SK-N-SH (cell line): ENCODE results near the gene NFIA. TPM values are rescaled to one million over a fixed set of nuclear protein-coding genes. Genes with fewer than 3 reads are reported as not detected.
A peak's percentile ranks its signal among the peaks of the same experiment; 100 is the strongest.

ENCODE experiments used
- CTCF ChIA-PET: fragments of 300-600, 350-600 bp; formaldehyde crosslinking; extraction: SDS; loops from one replicate; lab custom pipeline; 2021; lab: Yijun Ruan, JAX
- POLR2A ChIA-PET: fragments of 350-600 bp; sonication (Branson Sonifier 250); formaldehyde crosslinking; extraction: SDS; loops from one replicate; lab custom pipeline; 2020; ENCODE audit warnings: antibody characterized with exemption, inconsistent platforms; lab: Yijun Ruan, JAX
- DNase-seq: peaks from one replicate; pipeline ENCODE4 v3.0.0; 2012
- H2AFZ ChIP-seq: fragments of 200-600 bp; sonication (generic); 2 replicates; pipeline ENCODE4 v1.8.1; 2016; ENCODE audit warnings: antibody characterized with exemption, mild to moderate bottlenecking, low read depth
- H3F3A ChIP-seq: fragments of 200-600 bp; sonication (generic); replicated peaks from 2 replicates; pipeline ENCODE3; 2016; ENCODE audit warnings: antibody characterized with exemption, mild to moderate bottlenecking; ENCODE audit not compliant: insufficient read depth
- H3K27ac ChIP-seq, 2 experiments: fragments of 200-500 bp in 1 of 2; fragments of 200-600 bp in 1 of 2; sonication (Bioruptor generic) in 1 of 2; sonication (generic), shearing (Covaris generic) in 1 of 2; 2 replicates each; pipeline versions ENCODE4 v1.5.1 to v1.6.1; 2014 to 2016; ENCODE audit warnings: low read depth in 2 of 2, inconsistent platforms in 1 of 2, low read length in 1 of 2, mild to moderate bottlenecking in 1 of 2, mixed read lengths in 1 of 2
- H3K27me3 ChIP-seq: fragments of 200-600 bp; sonication (generic), shearing (Covaris generic); 2 replicates; pipeline ENCODE4 v1.6.1; 2016; ENCODE audit warnings: mixed run types; ENCODE audit not compliant: insufficient read depth
- H3K36me3 ChIP-seq, 2 experiments: fragments of 200-500 bp in 1 of 2; fragments of 200-600 bp in 1 of 2; sonication (Bioruptor generic) in 1 of 2; sonication (generic) in 1 of 2; replicated peaks in 1 of 2; 2 replicates each; pipeline versions ENCODE3 to v1.5.1; 2014 to 2016; ENCODE audit warnings: low read length in 1 of 2, mild to moderate bottlenecking in 1 of 2; ENCODE audit not compliant: insufficient read depth in 2 of 2, control insufficient read depth in 1 of 2
- H3K4me1 ChIP-seq, 2 experiments: fragments of 200-500 bp in 1 of 2; fragments of 200-600 bp in 1 of 2; sonication (Bioruptor generic) in 1 of 2; sonication (generic), shearing (Covaris generic) in 1 of 2; 2 replicates each; pipeline versions ENCODE4 v1.5.1 to v1.6.1; 2014 to 2016; ENCODE audit warnings: low read depth in 1 of 2, low read length in 1 of 2, mixed run types in 1 of 2; ENCODE audit not compliant: insufficient read depth in 2 of 2, control insufficient read depth in 1 of 2
- H3K4me2 ChIP-seq: fragments of 200-600 bp; sonication (generic), shearing (Covaris generic); 2 replicates; pipeline ENCODE4 v1.6.1; 2017; ENCODE audit warnings: mixed run types
- H3K4me3 ChIP-seq, 2 experiments: fragments of 200-500 bp in 1 of 2; fragments of 200-600 bp in 1 of 2; sonication (Bioruptor generic) in 1 of 2; sonication (generic), shearing (Covaris generic) in 1 of 2; 2 replicates each; pipeline versions ENCODE4 v1.5.1 to v1.8.1; 2014 to 2016; ENCODE audit warnings: low read depth in 2 of 2, inconsistent platforms in 1 of 2, low read length in 1 of 2, mild to moderate bottlenecking in 1 of 2, mixed read lengths in 1 of 2, moderate library complexity in 1 of 2
- H3K79me2 ChIP-seq: fragments of 200-600 bp; sonication (generic); 2 replicates; pipeline ENCODE4 v1.8.1; 2017; ENCODE audit warnings: mild to moderate bottlenecking; ENCODE audit not compliant: insufficient read depth
- H3K9ac ChIP-seq: fragments of 200-600 bp; sonication (generic); 2 replicates; pipeline ENCODE4 v1.6.1; 2017; ENCODE audit warnings: mixed run types
- H3K9me2 ChIP-seq: fragments of 200-600 bp; sonication (generic); 2 replicates; pipeline ENCODE4 v1.6.1; 2017; ENCODE audit warnings: mixed run types
- H3K9me3 ChIP-seq: fragments of 200-600 bp; sonication (generic); 2 replicates; pipeline ENCODE4 v1.6.1; 2017; ENCODE audit warnings: mixed run types, mild to moderate bottlenecking, moderate library complexity
- H4K20me1 ChIP-seq: fragments of 200-600 bp; sonication (generic); 2 replicates; pipeline ENCODE4 v1.6.1; 2017; ENCODE audit warnings: mild to moderate bottlenecking, mixed run types; ENCODE audit not compliant: insufficient read depth
- CHD2 ChIP-seq: fragments of 150-350 bp; IDR thresholded peaks from 2 replicates; pipeline ENCODE4 v1.6.1; 2018; ENCODE audit warnings: low read length; ENCODE audit not compliant: partially characterized antibody
- EP300 ChIP-seq, 2 experiments: IDR thresholded peaks; 2 replicates each; pipeline versions ENCODE4 v1.4.0 to v1.6.1; 2012; ENCODE audit warnings: borderline replicate concordance in 1 of 2, low read depth in 1 of 2, low read length in 1 of 2
- EZH2phosphoT487 ChIP-seq: fragments of 200-600 bp; sonication (generic); IDR thresholded peaks from 2 replicates; pipeline ENCODE4 v1.6.1; 2017; ENCODE audit warnings: low read depth, mixed run types, mild to moderate bottlenecking, antibody characterized with exemption, moderate library complexity, borderline replicate concordance
- FOSL2 ChIP-seq: IDR thresholded peaks from 2 replicates; pipeline ENCODE4 v1.4.0; 2012; ENCODE audit warnings: low read depth, mild to moderate bottlenecking, moderate library complexity, borderline replicate concordance
- GABPA ChIP-seq: IDR thresholded peaks from 2 replicates; pipeline ENCODE4 v1.4.0; 2012; ENCODE audit warnings: low read depth, mild to moderate bottlenecking
- GATA2 ChIP-seq: sonication (generic); formaldehyde crosslinking; IDR thresholded peaks from 2 replicates; pipeline ENCODE4 v1.5.0; 2020; ENCODE audit warnings: mild to moderate bottlenecking, missing genetic modification reagents
- JUND ChIP-seq: IDR thresholded peaks from 2 replicates; pipeline ENCODE4 v1.4.0; 2012
- NFIC ChIP-seq: IDR thresholded peaks from 2 replicates; pipeline ENCODE4 v1.4.0; 2012; ENCODE audit warnings: borderline replicate concordance
- NRF1 ChIP-seq: IDR thresholded peaks from 2 replicates; pipeline ENCODE4 v1.6.1; 2012; ENCODE audit warnings: low read depth, mild to moderate bottlenecking, low read length
- RAD21 ChIP-seq: IDR thresholded peaks from 2 replicates; pipeline ENCODE4 v1.6.1; 2012; ENCODE audit warnings: mild to moderate bottlenecking, low read length
- TAF1 ChIP-seq: IDR thresholded peaks from 2 replicates; pipeline ENCODE4 v1.6.1; 2012; ENCODE audit warnings: low read depth, mild to moderate bottlenecking, low read length, moderate library complexity, borderline replicate concordance
- TEAD4 ChIP-seq: IDR thresholded peaks from 2 replicates; pipeline ENCODE4 v1.4.0; 2012; ENCODE audit warnings: mild to moderate bottlenecking, borderline replicate concordance; ENCODE audit not compliant: insufficient read depth
- WGBS: methylation state at CpG from one replicate; pipeline ENCODE4 v1.1.6; 2017; ENCODE audit warnings: low lambda C conversion rate; 5-methylcytosine and 5-hydroxymethylcytosine counted together
- polyA plus RNA-seq, 3 experiments: library from polyadenylated mRNA; depleted of rRNA; stranded (reverse); fragments of >200 nt; gene quantifications; 2 replicates each; pipeline ENCODE4 v1.2.3, GENCODE V29; 2012
- TF ChIP-seq, protein P1 (sequence below): IDR thresholded peaks from 2 replicates; pipeline ENCODE4 v1.6.1; 2012; ENCODE audit warnings: mild to moderate bottlenecking, low read depth, low read length, moderate library complexity
- TF ChIP-seq, protein P2 (sequence below): fragments of 150-350 bp; IDR thresholded peaks from 2 replicates; pipeline ENCODE4 v1.6.1; 2016; ENCODE audit warnings: mild to moderate bottlenecking, low read depth, low read length

NFIA gene
- polyA plus RNA-seq, 1 of the 3 experiments (the other 2 are of a cell fraction), result 3.3 TPM

DNA sequence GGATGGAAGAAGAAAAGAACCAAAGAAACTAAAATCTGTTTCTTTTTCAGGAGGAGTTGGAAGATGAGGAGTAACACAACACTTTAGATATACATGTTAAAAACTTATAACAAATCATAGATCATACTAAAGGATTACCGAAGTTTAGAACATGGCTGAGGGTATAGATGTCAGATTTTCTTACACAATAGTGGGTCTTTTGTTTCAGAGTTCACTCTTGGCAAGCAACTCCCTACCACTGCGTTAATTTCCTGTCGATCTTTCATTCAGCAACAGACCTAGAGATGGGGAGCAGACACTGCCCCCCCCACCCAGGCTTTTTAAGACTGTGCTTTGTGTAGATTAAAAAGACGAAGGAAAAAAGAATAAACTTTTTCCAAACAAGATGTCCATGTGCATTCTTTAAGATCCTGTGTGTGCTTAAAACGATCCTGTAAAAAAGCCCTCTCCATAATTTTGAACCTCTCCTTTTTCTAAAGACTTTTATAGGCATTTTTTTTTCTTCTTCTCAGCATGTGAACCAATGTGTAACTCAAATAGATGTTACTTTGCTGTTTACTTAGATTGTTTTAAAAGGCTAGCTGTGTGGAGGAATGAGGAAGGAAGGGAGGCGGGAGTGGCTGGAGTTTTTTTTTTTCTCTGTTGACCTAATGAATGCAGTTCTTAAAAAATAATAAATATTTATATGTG, 50.4 kb downstream of the NFIA start:
- no peak for DNase-seq
- Histone ChIP-seq H3K36me3 (no peaks in the 10 kb centered on the region), H3K27me3 (no peaks in the 10 kb centered on the region), H3K9me2 (no peaks in the 10 kb centered on the region), H3K4me2 (peak overlapping the region; percentile 64), H3K27ac (peak overlapping the region; percentile 65 to 78), H3K4me3 (peak overlapping the region in 1 of 2 experiments; percentile 25; a peak in 2 of 4 replicates), H4K20me1 (no peaks in the 10 kb centered on the region), H2AFZ (peak overlapping the region; percentile 26; the same call in 1 of the 2 replicates), H3F3A (peaks cover 17% of the 10 kb centered on the region), H3K79me2 (no peaks in the 10 kb centered on the region; the same call in 1 of the 2 replicates), H3K9me3 (no peaks in the 10 kb centered on the region), H3K9ac (peak overlapping the region; percentile 19; the same call in 1 of the 2 replicates), H3K4me1 (peaks cover 14 to 20% of the 10 kb centered on the region in 2 experiments; a peak in 3 of 4 replicates)
- WGBS, result 68% methylated on average over 6 of the region's 6 CpGs
- TF ChIP-seq JUND (no peak), CHD2 (no peak), GATA2 (CRISPR knock-in tag) (no peak), GABPA (no peak), FOSL2 (no peak), RAD21 (no peak), TAF1 (no peak), EZH2phosphoT487 (no peak), NRF1 (no peak), EP300 (IDR thresholded peaks at IDR 0.05; ENCODE audit: borderline replicate concordance in 1 of 2, low read depth in 1 of 2, low read length in 1 of 2) (no peak), NFIC (no peak), TEAD4 (no peak)
- TF ChIP-seq, protein P1, sequence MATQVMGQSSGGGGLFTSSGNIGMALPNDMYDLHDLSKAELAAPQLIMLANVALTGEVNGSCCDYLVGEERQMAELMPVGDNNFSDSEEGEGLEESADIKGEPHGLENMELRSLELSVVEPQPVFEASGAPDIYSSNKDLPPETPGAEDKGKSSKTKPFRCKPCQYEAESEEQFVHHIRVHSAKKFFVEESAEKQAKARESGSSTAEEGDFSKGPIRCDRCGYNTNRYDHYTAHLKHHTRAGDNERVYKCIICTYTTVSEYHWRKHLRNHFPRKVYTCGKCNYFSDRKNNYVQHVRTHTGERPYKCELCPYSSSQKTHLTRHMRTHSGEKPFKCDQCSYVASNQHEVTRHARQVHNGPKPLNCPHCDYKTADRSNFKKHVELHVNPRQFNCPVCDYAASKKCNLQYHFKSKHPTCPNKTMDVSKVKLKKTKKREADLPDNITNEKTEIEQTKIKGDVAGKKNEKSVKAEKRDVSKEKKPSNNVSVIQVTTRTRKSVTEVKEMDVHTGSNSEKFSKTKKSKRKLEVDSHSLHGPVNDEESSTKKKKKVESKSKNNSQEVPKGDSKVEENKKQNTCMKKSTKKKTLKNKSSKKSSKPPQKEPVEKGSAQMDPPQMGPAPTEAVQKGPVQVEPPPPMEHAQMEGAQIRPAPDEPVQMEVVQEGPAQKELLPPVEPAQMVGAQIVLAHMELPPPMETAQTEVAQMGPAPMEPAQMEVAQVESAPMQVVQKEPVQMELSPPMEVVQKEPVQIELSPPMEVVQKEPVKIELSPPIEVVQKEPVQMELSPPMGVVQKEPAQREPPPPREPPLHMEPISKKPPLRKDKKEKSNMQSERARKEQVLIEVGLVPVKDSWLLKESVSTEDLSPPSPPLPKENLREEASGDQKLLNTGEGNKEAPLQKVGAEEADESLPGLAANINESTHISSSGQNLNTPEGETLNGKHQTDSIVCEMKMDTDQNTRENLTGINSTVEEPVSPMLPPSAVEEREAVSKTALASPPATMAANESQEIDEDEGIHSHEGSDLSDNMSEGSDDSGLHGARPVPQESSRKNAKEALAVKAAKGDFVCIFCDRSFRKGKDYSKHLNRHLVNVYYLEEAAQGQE, result no peak
- TF ChIP-seq, protein P2, sequence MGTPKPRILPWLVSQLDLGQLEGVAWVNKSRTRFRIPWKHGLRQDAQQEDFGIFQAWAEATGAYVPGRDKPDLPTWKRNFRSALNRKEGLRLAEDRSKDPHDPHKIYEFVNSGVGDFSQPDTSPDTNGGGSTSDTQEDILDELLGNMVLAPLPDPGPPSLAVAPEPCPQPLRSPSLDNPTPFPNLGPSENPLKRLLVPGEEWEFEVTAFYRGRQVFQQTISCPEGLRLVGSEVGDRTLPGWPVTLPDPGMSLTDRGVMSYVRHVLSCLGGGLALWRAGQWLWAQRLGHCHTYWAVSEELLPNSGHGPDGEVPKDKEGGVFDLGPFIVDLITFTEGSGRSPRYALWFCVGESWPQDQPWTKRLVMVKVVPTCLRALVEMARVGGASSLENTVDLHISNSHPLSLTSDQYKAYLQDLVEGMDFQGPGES, result no peak
- POLR2A ChIA-PET, result no interaction called here
- CTCF ChIA-PET, result no interaction called here
